K562 (cell line): ENCODE results near the gene SETD5. TPM values are rescaled to one million over a fixed set of nuclear protein-coding genes. Genes with fewer than 3 reads are reported as not detected.

Source experiments
- ATAC-seq: fragments of 200-7000 bp; cut with Tn5 transposase; 3 replicates; pipeline ENCODE4 v1.9.1; 2020; ENCODE audit warnings: moderate library complexity
- BruUV-seq: library from RNA; stranded (reverse); fragments of 400-500 nt; replicated peaks from 2 replicates; lab custom pipeline; 2021; lab: Mats Ljungman, UMichigan
- CTCF ChIA-PET: fragments of 300-600 bp; formaldehyde crosslinking; extraction: SDS; loops from one replicate; lab custom pipeline; 2021; ENCODE audit warnings: low intra/inter-chr PET ratio; lab: Yijun Ruan, JAX
- POLR2A ChIA-PET: fragments of 300-600, 350-650 bp; sonication (Branson Sonifier 250); formaldehyde crosslinking; extraction: SDS; loops from one replicate; lab custom pipeline; 2021; ENCODE audit warnings: antibody characterized with exemption, inconsistent platforms; lab: Yijun Ruan, JAX
- DNase-seq, 4 experiments: peaks; one replicate each; pipeline versions ENCODE4 v3.0.0 to v3.0.0-alpha.2; 2011 to 2018; ENCODE audit warnings: low spot score in 3 of 4, mixed read lengths in 3 of 4; ENCODE audit errors: extremely low read depth in 1 of 4
- FAIRE-seq: peaks from 2 replicates; lab custom pipeline; 2011; peaks lifted over from hg19 to GRCh38; lab: Jason Lieb, UNC
- H2AFZ ChIP-seq: 2 replicates; pipeline ENCODE4 v1.6.0; 2011; ENCODE audit warnings: low read depth, low read length, control low read depth, inconsistent platforms
- H3K27ac ChIP-seq: fragments of 200-600 bp; 3 replicates; pipeline ENCODE4 v1.8.0; 2011; ENCODE audit warnings: low read depth, mild to moderate bottlenecking, control low read depth, inconsistent platforms, low read length, moderate library complexity, mixed read lengths; ENCODE audit errors: extremely low read depth
- H3K27me3 ChIP-seq, 2 experiments: fragments of 300-600 bp in 1 of 2; 2 replicates in 1 of 2; 3 replicates in 1 of 2; pipeline versions ENCODE4 v1.6.0 to v1.8.0; 2011; ENCODE audit warnings: inconsistent platforms in 2 of 2, low read length in 2 of 2, mild to moderate bottlenecking in 1 of 2, mixed read lengths in 1 of 2, moderate library complexity in 1 of 2; ENCODE audit not compliant: control insufficient read depth in 2 of 2, insufficient read depth in 2 of 2
- H3K36me3 ChIP-seq: fragments of 300-600 bp; 3 replicates; pipeline ENCODE4 v1.8.0; 2011; ENCODE audit warnings: mild to moderate bottlenecking, low read length, inconsistent platforms; ENCODE audit not compliant: control insufficient read depth, insufficient read depth
- H3K4me1 ChIP-seq, 2 experiments: fragments of 200-600 bp in 1 of 2; replicated peaks in 1 of 2; 2 replicates in 1 of 2; 3 replicates in 1 of 2; pipeline versions ENCODE4 v1.5.1 to v1.8.0; 2011; ENCODE audit warnings: inconsistent platforms in 2 of 2, low read length in 2 of 2, mild to moderate bottlenecking in 1 of 2, mixed read lengths in 1 of 2, moderate library complexity in 1 of 2; ENCODE audit not compliant: control insufficient read depth in 2 of 2, insufficient read depth in 2 of 2
- H3K4me2 ChIP-seq: 2 replicates; pipeline ENCODE4 v1.6.1; 2011; ENCODE audit warnings: low read length, control low read depth, inconsistent platforms, mixed read lengths; ENCODE audit not compliant: insufficient read depth
- H3K4me3 ChIP-seq: fragments of 200-600 bp; sonication (generic), shearing (Covaris generic); 2 replicates; pipeline ENCODE4 v1.5.1; 2016; ENCODE audit warnings: control low read depth, inconsistent platforms
- H3K79me2 ChIP-seq: fragments of 200-600 bp; 3 replicates; pipeline ENCODE4 v1.8.0; 2011; ENCODE audit warnings: low read length, inconsistent platforms; ENCODE audit not compliant: control insufficient read depth, insufficient read depth
- H3K9ac ChIP-seq, 2 experiments: 2 replicates each; pipeline versions ENCODE4 v1.6.0 to v1.6.1; 2011; ENCODE audit warnings: low read depth in 2 of 2, low read length in 2 of 2, control low read depth in 1 of 2, inconsistent platforms in 1 of 2, mild to moderate bottlenecking in 1 of 2, mixed read lengths in 1 of 2; ENCODE audit not compliant: insufficient read depth in 1 of 2
- H3K9me1 ChIP-seq: one replicate; pipeline ENCODE4 v1.6.0; 2011; ENCODE audit warnings: inconsistent platforms, mild to moderate bottlenecking, low read length, moderate library complexity; ENCODE audit not compliant: control insufficient read depth, insufficient read depth
- H3K9me3 ChIP-seq: replicated peaks from 2 replicates; pipeline ENCODE4 v1.5.1; 2011; ENCODE audit warnings: low read depth, low read length, inconsistent platforms; ENCODE audit not compliant: control insufficient read depth, insufficient read depth
- H4K20me1 ChIP-seq: replicated peaks from 2 replicates; pipeline ENCODE4 v1.6.1; 2011; ENCODE audit warnings: low read length, inconsistent platforms, mixed read lengths; ENCODE audit not compliant: control insufficient read depth, insufficient read depth
- BCOR ChIP-seq: fragments of 450-650 bp; IDR thresholded peaks from 2 replicates; pipeline ENCODE4 v1.6.1; 2016
- NFIX ChIP-seq: fragments of 250-450 bp; sonication (Bioruptor Pico); IDR thresholded peaks from 2 replicates; pipeline ENCODE4 v1.4.0; 2020; ENCODE audit warnings: low read depth, mild to moderate bottlenecking, moderate library complexity
- RBM25 ChIP-seq: fragments of 200-400 bp; formaldehyde crosslinking; IDR thresholded peaks from 2 replicates; pipeline ENCODE4 v1.6.1; 2018; ENCODE audit warnings: low read length, low read depth, moderate library complexity; ENCODE audit not compliant: severe bottlenecking
- RFX1 ChIP-seq: fragments of 450-650 bp; IDR thresholded peaks from 2 replicates; pipeline ENCODE4 v1.6.1; 2016; ENCODE audit warnings: mild to moderate bottlenecking, moderate library complexity
- SMAD2 ChIP-seq: fragments of 150-350 bp; IDR thresholded peaks from 2 replicates; pipeline ENCODE4 v1.6.1; 2014; ENCODE audit warnings: low read depth, mild to moderate bottlenecking, low read length
- SUPT5H ChIP-seq: fragments of 450-650 bp; IDR thresholded peaks from 2 replicates; pipeline ENCODE4 v1.6.1; 2016
- ZFP36 ChIP-seq: fragments of 150-350 bp; IDR thresholded peaks from 2 replicates; pipeline ENCODE4 v1.6.1; 2018; ENCODE audit warnings: low read length, low read depth; ENCODE audit not compliant: partially characterized antibody
- ZNF134 ChIP-seq: fragments of 250-450 bp; sonication (Bioruptor Pico); conservative IDR thresholded peaks from 2 replicates; pipeline ENCODE4 v1.4.0; 2020
- ZNF217 ChIP-seq: sonication (generic); formaldehyde crosslinking; IDR thresholded peaks from 2 replicates; pipeline ENCODE4 v1.8.0; 2022; ENCODE audit warnings: mild to moderate bottlenecking, missing genetic modification reagents
- WGBS: fragments of 100-300 bp; shearing (Covaris generic); methylation state at CpG from one replicate; pipeline ENCODE4 v1.1.6; 2016; ENCODE audit warnings: low coverage, mixed read lengths; ENCODE audit not compliant: insufficient coverage; ENCODE audit errors: missing lambda C conversion rate; 5-methylcytosine and 5-hydroxymethylcytosine counted together
- in situ Hi-C: fragments of 300-500 bp; cut with MboI; formaldehyde crosslinking; loops from 4 replicates; pipeline ENCODE4 v1.15.0; 2018; ENCODE audit warnings: inconsistent platforms, mixed read lengths
- intact Hi-C: fragments of 100-400 bp; cut with micrococcal nuclease; formaldehyde crosslinking; loops from 2 replicates; pipeline ENCODE4 v1.14.2; 2022
- polyA plus RNA-seq, 8 experiments: library from polyadenylated mRNA; depleted of rRNA in 4 of 8; stranded (reverse) in 5 of 8; unstranded in 3 of 8; fragments of >200 nt; fragmentation: Nextera tagmentation in 2 of 8; fragmentation: Illumina TruSeq in 1 of 8; extraction: Ambion mirVana in 2 of 8; extraction: Trizol in 1 of 8; gene quantifications; 2 replicates each; pipeline versions ENCODE4 v1.2.1 to v1.2.3, GENCODE V29; 2011 to 2014; ENCODE audit warnings: inconsistent platforms in 1 of 8, missing spikeins in 1 of 8
- total RNA-seq, 7 experiments: library from RNA; depleted of rRNA in 6 of 7; stranded (reverse); fragments of >200 nt in 6 of 7; fragmentation: Illumina TruSeq in 2 of 7; extraction: Trizol in 2 of 7; gene quantifications; 2 replicates each; pipeline versions ENCODE4 v1.2.1 to v1.2.3, GENCODE V29; 2011 to 2021; ENCODE audit warnings: low replicate concordance in 1 of 7

The SETD5 gene
- total and polyA plus RNA-seq, 9 of the 15 experiments (the other 6 are each of a cell fraction or from before 2014, with no cell fraction given), result 20.8 to 135 (median 87.2) TPM

DNA sequence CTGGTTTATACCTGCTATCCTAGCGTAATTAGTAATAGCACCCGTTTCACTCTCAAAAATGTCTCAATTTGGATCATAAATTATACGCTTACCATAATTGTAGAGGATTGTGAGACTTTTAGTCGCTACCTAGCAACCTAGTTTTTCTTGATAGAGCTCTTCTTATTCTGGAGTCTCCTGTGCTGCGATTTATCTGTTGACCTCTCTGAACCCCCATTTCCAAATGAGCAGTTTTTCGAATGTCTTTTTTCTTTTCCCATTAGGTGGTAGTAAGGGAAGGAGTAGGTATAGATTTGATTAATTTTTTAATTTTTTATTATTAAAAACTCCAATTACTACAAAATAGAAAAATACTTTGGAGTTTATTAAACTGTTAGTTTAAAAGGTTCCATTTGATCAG, 10.6 kb downstream of the SETD5 start:
- ATAC-seq (no peak), DNase-seq (no peak), FAIRE-seq (no peak)
- H3K36me3 ChIP-seq, result peaks cover 6% of the 10 kb centered on the region; the same call in 2 of the 3 replicates
- H3K9ac ChIP-seq, result no peak overlapping the region
- intact Hi-C loops (no loop called here), in situ Hi-C loops (no loop called here)
- ChIA-PET POLR2A (interaction anchor here (0.6 to 5.7 kb wide), 6 partner anchors 9 to 693 kb away, joined by 3 to 95 read pairs (median 4); partner anchors contain the start of gene SETD5), CTCF (no interaction called here)
- TF ChIP-seq RFX1 (peak; percentile 13; the same call in 1 of the 2 replicates), ZNF134 (CRISPR knock-in tag) (no peak), NFIX (CRISPR knock-in tag) (0 out of 2 replicates have a peak, but pooled peaks have one; percentile 13), SUPT5H (no peak), ZNF217 (no peak), RBM25 (peak; percentile 81), SMAD2 (no peak), BCOR (peak; percentile 36; the same call in 1 of the 2 replicates), ZFP36 (peak; percentile 64)
- WGBS, result 49% methylated on average over 6 of the region's 6 CpGs
- peaks cover 3 to 43% of the 10 kb centered on the region in 2 experiments; a peak in 4 of 5 replicates for H3K4me1 ChIP-seq
- H3K79me2 ChIP-seq, result peaks cover 100% of the 10 kb centered on the region
- H3K9me1 ChIP-seq, result no peaks in the 10 kb centered on the region
- peaks cover 37% of the 10 kb centered on the region for H4K20me1 ChIP-seq
- H3K27me3 ChIP-seq, result no peaks in the 10 kb centered on the region
- H3K4me3 ChIP-seq, result no peak overlapping the region
- no peaks in the 10 kb centered on the region for H3K9me3 ChIP-seq
- no TSS peak for BruUV-seq
- H3K4me2 ChIP-seq, result no peak overlapping the region
- H2AFZ ChIP-seq, result no peak overlapping the region
- H3K27ac ChIP-seq, result no peak overlapping the region
